Posterior vena cava (tissue), 2 donors: Measurements from ENCODE around the gene PDK4. TPM values are rescaled to one million over a fixed set of nuclear protein-coding genes. Genes with fewer than 3 reads are reported as not detected.
"Not testable (repeated sequence)": the region's sequence is repeated elsewhere in the genome, so short reads cannot be mapped to it uniquely, and the experiment has no call there.

Experiments used
- DNase-seq: peaks from one replicate; pipeline ENCODE4 v3.0.0-alpha.2; 2020; ENCODE audit warnings: low spot score
- intact Hi-C, 2 donors: fragments of 100-400 bp; cut with DNase I; formaldehyde crosslinking; loops; one replicate each; pipeline versions ENCODE4 v1.14.1 to v1.14.2; 2022 to 2023
- total RNA-seq, 2 donors: library from RNA; stranded (reverse); fragmentation: NEBNext Ultra II Directional; extraction: Animal tissue kit (Norgen Biotek cat#: 25700); gene quantifications; one replicate each; pipeline ENCODE4 v1.2.1, GENCODE V29; 2021
- donor health status: DM: yes; HTN: yes; CAD: no.
- donor health status: DM: yes; HTN: yes; CAD: no.

The PDK4 gene
- total RNA-seq, 2 donors from 2014 or later = 66.4 to 433 TPM

DNA sequence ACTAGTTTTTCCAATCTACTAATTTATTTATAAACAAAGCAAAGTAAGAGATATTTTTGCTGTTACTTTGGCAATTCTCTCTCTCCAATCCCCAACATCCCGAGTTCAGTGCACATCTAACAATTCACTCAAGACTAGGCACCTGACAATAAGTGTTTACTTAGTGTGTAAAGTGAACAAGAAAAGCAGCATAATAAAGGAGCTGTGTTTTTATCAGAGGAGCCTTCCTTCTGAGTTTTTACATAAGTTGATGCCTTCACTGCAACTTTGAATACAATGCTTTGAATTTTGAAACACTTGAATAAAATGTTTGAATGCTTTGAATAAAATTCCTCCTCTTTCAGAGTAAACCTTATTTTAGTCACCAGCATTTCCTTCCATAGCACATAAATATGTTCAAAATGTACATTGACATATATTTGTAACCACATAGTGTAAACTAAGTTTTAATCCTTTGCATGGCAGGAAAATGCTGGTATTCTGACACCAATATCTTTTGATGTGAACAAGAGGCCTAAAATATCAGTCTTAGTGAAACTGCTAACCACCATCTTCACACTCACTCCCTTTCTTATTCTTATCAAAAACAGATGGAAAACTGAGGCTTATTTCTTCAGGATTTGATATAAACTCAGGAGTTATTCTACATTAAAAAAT lies 11.4 kb downstream of the PDK4 start:
- no peak for DNase-seq
- intact Hi-C loops = loop anchor here in 1 of 2 donors (5.0 kb wide), 1 partner anchor 33 kb away; no protein-coding TSS in a partner anchor

DNA sequence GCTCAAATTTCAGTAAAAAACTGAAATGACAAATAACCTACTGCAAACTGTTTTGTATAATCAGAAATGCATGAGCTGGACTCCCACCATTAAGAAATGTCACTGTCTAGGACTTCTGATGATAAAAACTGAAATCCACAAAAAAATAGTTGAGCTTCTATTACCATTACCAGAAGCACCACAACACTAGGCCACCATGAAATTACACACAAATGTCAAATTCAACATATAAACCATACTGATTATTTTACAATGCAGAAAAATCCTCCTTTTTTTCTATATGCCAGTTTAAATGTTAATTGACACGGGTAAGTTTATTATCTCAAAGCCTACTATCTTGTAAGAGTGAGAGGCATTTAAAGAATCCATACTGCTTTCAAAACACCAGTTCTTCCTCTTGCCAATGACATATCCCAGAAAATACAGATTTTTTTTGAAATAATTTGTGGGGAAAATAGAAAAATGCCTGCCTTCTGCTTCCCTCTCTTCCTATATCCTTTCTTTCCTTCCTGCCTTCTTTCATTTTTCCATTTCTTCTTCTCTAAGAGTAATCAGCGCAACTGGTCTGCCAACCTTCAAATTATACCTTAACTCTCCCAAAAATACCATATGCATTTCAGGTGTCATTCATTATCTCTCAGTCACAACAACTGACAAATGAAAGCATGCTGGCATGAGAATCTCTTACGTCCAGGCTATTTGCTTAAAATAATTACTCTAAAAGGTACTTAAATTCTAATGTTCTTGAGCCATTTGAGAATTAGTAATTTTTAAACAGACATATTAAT lies 12.3 kb downstream of the PDK4 start:
- no peak for DNase-seq
- intact Hi-C loops = no loop called here

DNA sequence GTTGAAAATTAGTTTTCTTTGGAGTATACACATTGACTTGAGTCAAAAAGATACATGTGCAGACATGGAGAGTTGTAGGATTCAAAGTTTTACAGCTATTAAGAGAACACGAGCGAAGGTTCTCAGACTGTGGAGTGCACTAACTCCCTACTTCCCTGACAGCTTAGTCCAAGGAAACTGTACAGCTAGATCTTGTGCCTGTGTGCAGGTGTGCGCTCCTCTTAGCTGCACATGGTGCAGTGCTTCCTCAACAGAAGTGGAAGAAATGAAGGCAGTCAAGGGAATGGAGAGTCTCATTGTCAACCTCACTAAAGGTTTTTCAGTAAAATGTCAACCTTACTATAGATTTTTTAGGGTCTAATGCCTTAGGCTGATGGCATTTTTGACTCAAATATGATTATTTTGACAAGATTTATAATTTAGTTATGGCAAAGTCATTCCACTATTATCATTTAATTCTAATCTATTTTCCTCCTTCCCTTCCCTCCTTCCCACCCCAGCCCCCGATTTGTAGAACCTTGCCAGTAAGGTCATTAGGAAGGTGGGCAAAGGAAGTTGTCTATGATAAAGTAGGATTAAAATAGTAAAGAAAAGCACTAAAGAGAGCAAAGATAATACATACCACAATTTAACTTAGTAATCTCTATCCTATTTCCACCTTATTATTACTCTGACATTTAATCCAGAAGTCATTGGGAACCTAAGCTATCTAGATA lies 13.6 kb downstream of the PDK4 start:
- intact Hi-C loops = no loop called here
- DNase-seq = no peak

DNA sequence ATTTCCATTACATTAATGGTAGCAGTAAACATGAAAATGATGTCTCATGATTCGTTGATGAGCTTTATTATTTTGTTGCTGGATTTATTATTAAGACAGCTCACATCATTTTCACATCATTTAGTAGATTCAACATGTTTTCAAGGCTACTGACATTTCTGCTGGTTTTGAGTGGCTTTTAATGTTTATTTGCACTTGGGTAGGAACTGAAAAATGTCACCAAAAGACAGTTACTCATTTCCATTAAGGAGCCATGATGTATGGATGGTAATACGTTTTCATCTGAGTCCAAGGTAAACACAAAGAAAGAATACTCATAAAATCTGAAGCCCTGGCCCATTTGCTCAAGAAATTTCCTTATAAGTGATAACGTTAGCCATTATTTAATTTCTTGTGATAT lies 14.8 kb downstream of the PDK4 start:
- intact Hi-C loops = no loop called here
- no peak for DNase-seq

DNA sequence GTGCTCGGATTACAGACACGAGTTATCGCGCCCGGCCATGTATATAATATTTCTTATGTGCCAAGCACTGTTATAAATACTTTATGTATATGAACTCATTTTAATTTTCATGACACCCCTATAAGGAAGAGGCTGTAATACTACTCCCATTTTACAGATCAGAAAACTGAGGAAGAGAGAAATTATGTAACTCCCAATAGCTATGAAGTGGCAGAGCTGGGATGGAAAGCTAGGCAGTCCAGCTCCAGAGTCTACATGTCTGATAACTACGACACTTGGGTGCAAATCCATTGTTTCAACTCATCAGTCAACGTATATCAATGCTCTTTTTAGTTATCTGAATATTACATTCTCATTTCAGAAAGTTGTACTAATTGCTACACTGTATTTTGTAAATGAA lies 17.0 kb downstream of the PDK4 start:
- intact Hi-C loops = no loop called here
- no peak for DNase-seq

DNA sequence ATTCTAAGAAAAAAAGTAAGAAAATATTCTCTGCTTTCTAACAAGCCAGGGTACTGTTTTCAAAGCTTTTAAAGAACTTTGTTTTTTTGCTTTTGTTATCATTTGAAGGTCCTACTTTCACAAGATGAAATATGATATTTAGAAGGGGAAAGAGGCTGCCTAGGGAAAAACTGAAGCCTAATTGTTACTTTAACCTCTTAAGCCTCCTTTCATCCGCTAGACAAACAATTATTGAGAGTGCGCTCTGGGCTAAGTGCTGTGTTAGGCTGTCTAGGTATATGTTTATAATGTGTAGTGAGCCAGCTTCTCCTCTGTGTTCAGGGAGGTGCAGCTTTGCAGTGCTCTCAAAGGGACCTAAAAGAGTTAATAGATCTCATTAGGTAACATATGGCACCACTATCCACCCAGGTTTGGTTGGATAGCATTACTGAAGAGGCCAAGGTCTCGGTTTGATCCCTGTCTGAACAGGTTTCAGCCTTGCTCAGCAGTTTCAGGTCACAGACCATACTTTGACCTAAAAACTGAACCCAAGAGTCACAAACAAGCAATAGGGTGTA lies 17.9 kb downstream of the PDK4 start:
- intact Hi-C loops = no loop called here
- DNase-seq = no peak

DNA sequence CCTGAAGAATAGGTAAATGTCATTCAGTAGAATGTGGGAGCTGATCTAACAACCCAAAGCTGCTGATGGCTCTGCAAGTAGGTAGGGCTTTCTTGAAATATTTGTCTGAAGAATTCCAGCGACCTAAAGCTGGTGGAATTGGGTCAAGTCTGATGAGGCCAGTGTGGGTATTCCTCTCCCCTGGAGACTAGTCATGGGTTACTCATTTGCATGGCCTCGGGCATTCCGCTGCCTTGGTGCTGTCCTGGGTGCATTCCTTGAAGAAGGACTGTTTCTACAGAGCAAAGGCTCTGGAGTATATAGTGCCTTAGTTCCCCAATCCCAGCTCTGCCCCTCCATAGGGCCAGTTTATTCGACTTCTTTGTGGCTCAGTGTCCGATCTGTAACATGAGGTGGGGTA lies 19.2 kb downstream of the PDK4 start:
- intact Hi-C loops = no loop called here
- DNase-seq = no peak

DNA sequence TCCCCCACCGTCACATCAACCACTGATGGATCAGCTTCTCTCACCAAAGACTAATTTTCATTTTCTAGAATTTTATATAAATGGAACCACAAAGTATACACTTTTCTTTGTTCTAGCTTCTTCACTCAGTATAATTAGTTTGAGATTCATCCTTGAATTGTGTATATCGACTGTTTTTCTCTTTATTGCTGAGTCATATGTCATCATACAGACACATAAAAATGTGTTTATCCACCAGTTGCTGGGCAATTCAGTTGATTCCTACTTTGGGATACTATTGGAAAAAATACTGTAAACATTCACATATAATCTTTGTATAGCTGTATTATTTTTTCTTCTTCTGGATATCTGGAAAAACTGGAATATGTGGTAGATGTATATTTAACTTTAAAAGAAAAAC lies 26.6 kb downstream of the PDK4 start:
- intact Hi-C loops = no loop called here
- no peak for DNase-seq

DNA sequence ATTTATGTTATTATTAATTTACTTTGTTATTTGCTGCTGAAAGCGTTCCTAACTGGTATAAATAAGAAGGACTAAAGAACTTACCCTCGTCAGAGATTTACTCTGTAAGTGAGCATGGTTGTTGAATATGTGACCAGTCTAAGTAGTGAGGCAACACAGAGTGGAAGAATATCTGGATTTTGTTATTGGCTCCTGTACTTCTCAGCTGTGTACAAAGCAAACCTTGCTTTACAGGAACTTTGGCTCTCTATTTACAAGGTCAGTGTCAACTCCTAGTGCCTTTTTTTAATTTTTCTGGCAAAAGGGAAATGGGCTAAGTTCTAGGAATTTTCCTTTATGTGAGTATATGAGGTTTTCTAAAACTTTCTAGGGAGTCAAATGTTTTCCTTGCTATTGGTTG lies 35.6 kb downstream of the PDK4 start:
- DNase-seq = no peak
- intact Hi-C loops = no loop called here

DNA sequence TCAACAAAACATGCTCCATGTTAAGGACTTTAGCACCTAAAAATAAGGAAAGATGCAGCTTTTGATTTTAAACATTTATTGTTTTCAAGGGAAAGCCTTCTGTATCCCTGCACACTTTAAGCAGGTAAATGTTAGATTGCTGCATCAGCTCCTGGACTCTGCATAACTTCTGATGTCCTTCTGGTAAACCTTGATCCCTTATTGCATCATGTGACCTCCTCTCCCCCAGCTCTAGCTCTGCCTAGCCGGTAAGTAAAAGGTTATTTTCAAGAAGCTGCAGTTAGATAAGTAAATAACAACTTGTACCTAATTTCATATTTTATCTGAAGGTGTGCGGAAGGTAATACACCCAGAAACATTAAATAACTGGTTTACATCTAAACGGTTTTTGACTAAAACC lies 37.5 kb downstream of the PDK4 start:
- DNase-seq = no peak
- intact Hi-C loops = no loop called here

DNA sequence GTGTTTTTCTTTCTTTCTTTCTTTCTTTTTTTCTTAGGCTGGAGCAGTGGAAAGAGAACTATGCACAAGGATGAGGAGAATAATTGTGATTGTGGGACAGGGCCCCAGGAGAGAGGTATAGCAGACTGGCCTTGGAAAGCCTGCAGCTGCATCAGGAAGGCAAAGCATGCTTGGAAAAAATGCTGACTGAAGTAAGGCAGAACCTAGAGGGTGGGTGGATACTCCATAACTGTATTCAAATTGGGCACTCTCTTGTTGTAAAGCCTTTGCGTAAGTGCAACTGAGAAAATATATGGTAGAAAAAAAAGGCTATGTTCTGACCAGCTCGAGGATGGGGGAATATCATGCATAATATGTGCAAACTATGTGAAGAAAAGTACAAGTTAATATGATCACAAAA lies 39.5 kb downstream of the PDK4 start:
- intact Hi-C loops = no loop called here

DNA sequence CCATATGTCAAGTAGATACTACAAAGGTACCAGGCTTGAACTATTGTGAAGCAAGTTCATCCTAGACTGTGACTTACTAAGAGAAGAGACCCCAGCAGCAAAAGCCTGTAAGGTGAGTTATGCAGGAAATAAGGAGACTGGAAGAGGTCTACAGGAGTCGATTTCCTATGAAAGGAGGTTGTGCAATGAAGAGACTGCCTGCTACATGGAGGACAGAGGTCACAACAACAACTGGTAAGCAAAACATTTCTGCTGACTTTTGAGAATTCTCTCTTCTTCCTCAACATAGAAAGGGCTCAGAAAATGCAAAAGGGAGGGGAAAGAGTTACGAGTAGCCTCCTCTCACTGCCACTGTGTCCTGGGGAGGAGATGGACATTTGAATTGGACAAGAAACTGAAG lies 42.4 kb downstream of the PDK4 start:
- intact Hi-C loops = loop anchor here in 1 of 2 donors (5.0 kb wide), 1 partner anchor 33 kb away; no protein-coding TSS in a partner anchor
- no peak for DNase-seq

More for the DNA sequence above, 39.5 kb downstream of the PDK4 start:
- no peak for DNase-seq

DNA sequence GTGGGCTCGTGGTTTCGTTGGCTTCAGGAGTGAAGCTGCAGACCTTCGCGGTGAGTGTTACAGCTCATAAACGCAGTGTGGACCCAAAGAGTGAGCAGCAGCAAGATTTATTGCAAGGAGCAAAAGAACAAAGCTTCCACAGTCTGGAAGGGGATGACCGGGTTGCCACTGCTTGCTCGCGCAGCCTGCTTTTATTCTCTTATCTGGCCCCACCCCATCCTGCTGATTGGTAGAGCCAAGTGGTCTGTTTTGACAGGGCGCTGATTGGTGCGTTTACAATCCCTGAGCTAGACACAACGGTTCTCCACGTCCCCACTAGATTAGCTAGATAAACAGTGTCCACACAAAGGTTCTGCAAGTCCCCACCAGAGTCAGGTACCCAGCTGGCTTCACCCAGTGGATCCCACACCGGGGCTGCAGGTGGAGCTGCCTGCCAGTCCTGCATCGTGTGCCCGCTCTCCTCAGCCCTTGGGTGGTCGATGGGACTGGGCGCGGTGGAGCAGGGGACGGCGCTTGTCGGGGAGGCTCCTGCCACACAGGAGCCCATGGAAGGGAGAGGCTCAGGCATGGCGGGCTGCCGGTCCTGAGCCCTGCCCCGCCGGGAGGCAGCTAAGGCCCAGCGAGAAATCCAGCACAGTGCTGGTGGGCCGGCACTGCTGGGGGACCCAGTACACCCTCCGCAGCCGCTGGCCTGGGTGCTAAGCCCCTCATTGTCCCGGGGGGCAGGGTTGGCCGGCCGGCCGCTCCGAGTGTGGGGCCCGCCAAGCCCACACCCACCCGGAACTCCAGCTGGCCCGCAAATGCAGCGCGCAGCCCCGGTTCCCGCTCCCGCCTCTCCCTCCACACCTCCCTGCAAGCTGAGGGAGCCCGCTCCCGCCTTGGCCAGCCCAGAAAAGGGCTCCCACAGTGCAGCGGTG lies 44.0 kb downstream of the PDK4 start:
- intact Hi-C loops = loop anchor here in 1 of 2 donors (5.0 kb wide), 1 partner anchor 35 kb away; no protein-coding TSS in a partner anchor
- not testable (repeated sequence) for DNase-seq

DNA sequence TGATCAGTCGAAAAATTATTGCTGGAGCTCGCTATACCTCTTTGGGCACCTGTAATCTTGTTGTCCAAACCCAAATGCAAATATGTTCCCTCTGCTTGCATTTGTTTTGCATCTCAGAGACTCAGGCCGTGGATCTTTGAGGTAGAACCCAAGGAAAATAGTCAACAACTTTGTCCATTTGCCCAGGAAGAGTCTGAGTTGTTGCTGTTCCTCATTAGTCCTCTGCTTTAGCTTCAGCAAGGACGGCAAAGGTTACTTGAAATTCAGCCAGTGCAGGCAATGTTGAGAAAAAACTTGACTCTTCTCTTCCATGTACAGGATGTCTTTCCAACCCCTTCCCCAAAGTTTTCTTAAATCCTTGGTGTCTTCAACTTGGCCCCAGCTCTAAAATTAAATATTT lies 45.8 kb downstream of the PDK4 start:
- intact Hi-C loops = loop anchor here in 1 of 2 donors (5.0 kb wide), 1 partner anchor 37 kb away; no protein-coding TSS in a partner anchor
- no peak for DNase-seq

DNA sequence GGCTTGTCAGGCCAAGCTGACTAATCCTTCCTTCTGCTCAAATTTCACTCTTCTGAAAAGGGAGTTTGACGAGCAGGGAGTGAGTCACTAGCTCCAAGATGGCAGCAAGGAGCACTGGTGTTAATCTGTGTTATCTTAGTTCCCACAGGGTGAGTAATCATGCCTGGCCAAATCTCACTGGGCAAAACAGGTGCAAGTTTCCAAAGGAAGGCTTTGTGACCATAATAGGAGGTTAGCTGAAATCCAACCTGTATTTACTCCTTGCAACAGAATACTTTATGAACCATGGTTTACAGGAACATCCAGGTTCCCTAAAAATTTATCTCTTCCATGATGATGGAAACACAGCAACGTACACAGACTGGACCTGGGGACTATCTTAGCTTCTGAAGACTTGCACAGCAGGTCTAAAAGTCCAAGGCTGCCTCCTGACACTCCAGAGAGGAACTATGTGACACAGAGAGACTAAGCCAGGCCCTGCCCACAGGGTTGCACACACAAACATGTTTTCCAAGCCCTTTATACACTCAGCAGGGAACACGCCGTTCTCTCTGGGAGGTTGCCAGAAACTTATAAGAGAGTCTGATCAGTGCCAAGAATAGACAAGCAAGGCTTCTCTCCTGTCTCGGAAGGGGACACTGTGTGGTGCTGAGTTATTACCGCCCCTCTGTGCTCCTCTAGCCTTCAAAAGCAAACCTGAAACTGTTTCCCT lies 46.3 kb downstream of the PDK4 start:
- intact Hi-C loops = loop anchor here in 1 of 2 donors (5.0 kb wide), 1 partner anchor 37 kb away; no protein-coding TSS in a partner anchor
- DNase-seq = peak; percentile 92

DNA sequence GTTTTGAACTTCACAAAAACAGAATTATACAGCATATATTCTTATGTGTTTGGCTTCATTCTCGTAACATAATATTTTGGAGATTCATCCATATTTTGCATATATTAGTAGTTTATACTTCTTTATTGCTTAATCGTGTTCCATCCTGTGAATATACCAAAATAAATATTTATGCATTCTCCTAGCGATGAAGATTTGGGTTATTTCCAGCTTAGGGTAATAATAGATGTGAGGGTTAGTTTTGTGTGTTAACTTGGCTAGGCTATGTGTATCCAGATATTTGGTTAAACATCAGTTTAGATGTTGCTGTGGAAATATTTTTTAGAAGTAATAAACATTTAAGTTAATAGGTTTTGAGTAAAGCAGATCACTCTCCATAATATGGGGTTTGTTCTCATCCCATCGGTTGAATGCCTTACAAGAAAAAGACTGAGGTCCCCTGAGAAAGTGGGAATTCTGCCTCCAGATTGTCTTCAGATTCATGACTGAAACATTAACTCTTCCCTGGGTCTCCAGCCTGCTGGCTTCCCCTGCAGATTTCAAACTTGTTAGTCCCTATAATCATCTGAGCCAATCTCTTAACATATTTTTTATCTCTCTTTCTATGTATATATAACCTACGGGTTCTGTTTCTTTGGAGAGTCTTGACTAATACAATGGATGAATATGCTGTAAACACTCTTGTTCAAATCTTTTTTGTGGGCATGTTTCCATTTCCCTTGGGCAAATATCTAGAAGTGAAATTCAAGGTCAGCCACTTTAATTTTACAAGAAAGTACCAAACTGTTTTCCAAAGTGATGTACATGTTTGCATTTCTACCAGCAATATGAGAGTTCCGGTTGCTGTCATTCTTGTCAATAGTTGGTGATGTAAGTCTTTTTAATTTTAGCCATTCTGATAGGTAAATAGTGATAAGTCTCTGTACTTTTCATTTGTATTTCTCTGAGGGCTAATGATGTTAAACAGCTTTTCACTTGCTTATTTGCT lies 48.7 kb downstream of the PDK4 start:
- intact Hi-C loops = no loop called here

DNA sequence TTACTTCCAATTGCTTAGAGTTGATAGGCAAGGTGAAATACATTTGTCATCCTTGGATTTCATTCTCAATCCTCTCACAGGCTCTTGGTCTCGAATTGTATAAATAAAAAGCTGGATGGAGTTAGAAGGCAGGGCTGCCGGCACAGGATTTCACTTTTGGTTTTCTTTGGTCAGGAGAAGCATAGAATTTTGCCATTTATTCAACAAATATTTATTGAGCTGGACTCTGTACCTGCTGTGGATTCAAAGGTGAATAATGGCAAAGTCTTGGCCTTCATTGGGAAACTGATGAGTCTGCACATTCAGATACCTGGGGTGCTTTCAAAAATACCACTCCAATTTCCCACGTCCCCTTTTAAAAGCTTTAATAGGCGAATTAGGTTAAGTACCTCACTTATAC lies 49.7 kb downstream of the PDK4 start:
- no peak for DNase-seq
- intact Hi-C loops = no loop called here

More for the DNA sequence above, 48.7 kb downstream of the PDK4 start:
- no peak for DNase-seq
